Progenitor cell of endocrine pancreas (in vitro differentiated cells): ENCODE results near the gene FAM24B. TPM values are rescaled to one million over a fixed set of nuclear protein-coding genes. Genes with fewer than 3 reads are reported as not detected.

ENCODE experiments used
- DNase-seq: peaks from one replicate; pipeline ENCODE4 v3.0.0; 2021; ENCODE audit warnings: low spot score; ENCODE audit not compliant: unreplicated experiment
- H3K27ac Mint-ChIP-seq: 2 replicates; pipeline ENCODE4 v1.8.0; 2021; ENCODE audit warnings: mild to moderate bottlenecking, moderate library complexity, mixed read lengths
- H3K27me3 Mint-ChIP-seq: 2 replicates; pipeline ENCODE4 v1.8.0; 2021; ENCODE audit warnings: mixed read lengths
- H3K36me3 Mint-ChIP-seq: 2 replicates; pipeline ENCODE4 v1.8.0; 2022; ENCODE audit warnings: mixed read lengths; ENCODE audit not compliant: insufficient read depth
- H3K4me1 Mint-ChIP-seq: 2 replicates; pipeline ENCODE4 v1.8.0; 2021; ENCODE audit warnings: low read depth, mixed read lengths
- H3K4me3 Mint-ChIP-seq: 2 replicates; pipeline ENCODE4 v1.8.0; 2021; ENCODE audit warnings: low read depth, mild to moderate bottlenecking, moderate library complexity, mixed read lengths
- H3K9me3 Mint-ChIP-seq: 2 replicates; pipeline ENCODE4 v1.8.0; 2021; ENCODE audit warnings: low read depth, mixed read lengths
- total RNA-seq: library from RNA; stranded (reverse); gene quantifications from 2 replicates; pipeline ENCODE4 v1.2.1, GENCODE V29; 2021
- TF ChIP-seq, protein P1 (sequence below): fragments of 200-600 bp; sonication (generic); IDR thresholded peaks from one replicate; pipeline ENCODE4 v1.5.0; 2021; ENCODE audit warnings: antibody characterized with exemption, mild to moderate bottlenecking; ENCODE audit not compliant: unreplicated experiment

FAM24B gene
- total RNA-seq, 1 donor from 2014 or later, result not detected

- Mint-ChIP-seq H3K36me3 (no peaks in the 10 kb centered on the region), H3K4me3 (no peak overlapping the region)
Measured at GRCh38 chr10:122830273-122830964, 49.0 kb downstream of the FAM24B start.

GRCh38 chr10:122829454-122829853, 49.9 kb downstream of the FAM24B start:
- Mint-ChIP-seq H3K36me3 (no peaks in the 10 kb centered on the region), H3K9me3 (no peaks in the 10 kb centered on the region), H3K27me3 (peaks cover 10% of the 10 kb centered on the region), H3K4me3 (no peak overlapping the region), H3K4me1 (no peaks in the 10 kb centered on the region), H3K27ac (no peak overlapping the region)
- TF ChIP-seq, protein P1, sequence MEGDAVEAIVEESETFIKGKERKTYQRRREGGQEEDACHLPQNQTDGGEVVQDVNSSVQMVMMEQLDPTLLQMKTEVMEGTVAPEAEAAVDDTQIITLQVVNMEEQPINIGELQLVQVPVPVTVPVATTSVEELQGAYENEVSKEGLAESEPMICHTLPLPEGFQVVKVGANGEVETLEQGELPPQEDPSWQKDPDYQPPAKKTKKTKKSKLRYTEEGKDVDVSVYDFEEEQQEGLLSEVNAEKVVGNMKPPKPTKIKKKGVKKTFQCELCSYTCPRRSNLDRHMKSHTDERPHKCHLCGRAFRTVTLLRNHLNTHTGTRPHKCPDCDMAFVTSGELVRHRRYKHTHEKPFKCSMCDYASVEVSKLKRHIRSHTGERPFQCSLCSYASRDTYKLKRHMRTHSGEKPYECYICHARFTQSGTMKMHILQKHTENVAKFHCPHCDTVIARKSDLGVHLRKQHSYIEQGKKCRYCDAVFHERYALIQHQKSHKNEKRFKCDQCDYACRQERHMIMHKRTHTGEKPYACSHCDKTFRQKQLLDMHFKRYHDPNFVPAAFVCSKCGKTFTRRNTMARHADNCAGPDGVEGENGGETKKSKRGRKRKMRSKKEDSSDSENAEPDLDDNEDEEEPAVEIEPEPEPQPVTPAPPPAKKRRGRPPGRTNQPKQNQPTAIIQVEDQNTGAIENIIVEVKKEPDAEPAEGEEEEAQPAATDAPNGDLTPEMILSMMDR, result no peak
- no peak for DNase-seq

More at GRCh38 chr10:122830273-122830964, 49.0 kb downstream of the FAM24B start:
- Mint-ChIP-seq H3K9me3 (no peaks in the 10 kb centered on the region), H3K27me3 (peaks cover 5% of the 10 kb centered on the region), H3K4me1 (no peaks in the 10 kb centered on the region), H3K27ac (no peak overlapping the region)
- TF ChIP-seq, protein P1, result no peak
- no peak for DNase-seq

GRCh38 chr10:122828716-122829255, 50.6 kb downstream of the FAM24B start:
- no peak overlapping the region for H3K27ac Mint-ChIP-seq
- no peaks in the 10 kb centered on the region for H3K36me3 Mint-ChIP-seq
- H3K27me3 Mint-ChIP-seq, result peaks cover 15% of the 10 kb centered on the region

GRCh38 chr10:122827302-122827701, 52.1 kb downstream of the FAM24B start:
- no peaks in the 10 kb centered on the region for H3K4me1 Mint-ChIP-seq
- H3K27me3 Mint-ChIP-seq, result peaks cover 19% of the 10 kb centered on the region
- no peak overlapping the region for H3K27ac Mint-ChIP-seq
- no peak overlapping the region for H3K4me3 Mint-ChIP-seq
- H3K9me3 Mint-ChIP-seq, result no peaks in the 10 kb centered on the region
- DNase-seq, result no peak
- TF ChIP-seq, protein P1, result no peak
- H3K36me3 Mint-ChIP-seq, result no peaks in the 10 kb centered on the region

More at GRCh38 chr10:122828716-122829255, 50.6 kb downstream of the FAM24B start:
- Mint-ChIP-seq H3K9me3 (no peaks in the 10 kb centered on the region), H3K4me1 (no peaks in the 10 kb centered on the region), H3K4me3 (no peak overlapping the region)
- TF ChIP-seq, protein P1, result no peak
- no peak for DNase-seq

- H3K4me1 Mint-ChIP-seq, result no peaks in the 10 kb centered on the region
- H3K4me3 Mint-ChIP-seq, result no peak overlapping the region
- DNase-seq, result no peak
- H3K27ac Mint-ChIP-seq, result no peak overlapping the region
- H3K36me3 Mint-ChIP-seq, result no peaks in the 10 kb centered on the region
- TF ChIP-seq, protein P1, result no peak
- H3K27me3 Mint-ChIP-seq, result peaks cover 18% of the 10 kb centered on the region
- H3K9me3 Mint-ChIP-seq, result no peaks in the 10 kb centered on the region
Measured at GRCh38 chr10:122822973-122823690, 56.2 kb downstream of the FAM24B start.
